HG03469 (cell line): ENCODE measurements around the gene ODR4.
"Not testable (repeated sequence)": the region's sequence is repeated elsewhere in the genome, so short reads cannot be mapped to it uniquely, and the experiment has no call there.

ENCODE experiments used
- ATAC-seq: cut with Tn5 transposase; IDR thresholded peaks from one replicate; pipeline ENCODE4 v1.9.1; 2021; ENCODE audit warnings: mild to moderate bottlenecking, moderate library complexity, moderate number of reproducible peaks; ENCODE audit not compliant: unreplicated experiment

The ODR4 gene

GRCh38 chr1:186375152-186375928, at the start of gene ODR4, which contains the start of gene TPR:
ODR4 (plus strand) TSS chr1:186375838; CDS start chr1:186379786, 3,948 bp downstream.
TPR (minus strand) TSS chr1:186375253; CDS start chr1:186375028, 225 bp downstream.
- peak; percentile 82 for ATAC-seq

- ATAC-seq: no peak
Measured at GRCh38 chr1:186326009-186326408, 49.6 kb upstream of the ODR4 start.

GRCh38 chr1:186327331-186327730, 48.3 kb upstream of the ODR4 start:
- no peak for ATAC-seq

DNA sequence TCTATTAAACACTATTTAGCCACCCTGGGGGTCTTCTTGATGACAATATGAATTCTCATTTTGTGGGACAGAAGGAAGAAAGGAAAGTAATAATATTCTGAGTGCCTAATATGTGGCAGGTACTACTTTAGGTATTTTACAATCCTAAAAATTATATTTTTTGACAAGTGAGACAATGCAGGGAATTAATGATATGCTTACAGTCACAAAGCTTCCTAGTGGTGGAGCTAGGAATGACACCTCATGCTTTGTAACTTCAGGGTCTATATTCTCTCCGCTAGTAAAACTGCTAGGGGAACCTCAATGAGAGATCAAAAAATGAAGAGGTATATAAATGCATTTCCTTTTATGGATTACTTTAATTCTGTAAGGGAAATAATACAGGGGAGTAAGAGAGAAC, 44.9 kb upstream of the ODR4 start:
- no peak for ATAC-seq

- no peak for ATAC-seq
Measured at GRCh38 chr1:186337554-186337953, 38.1 kb upstream of the ODR4 start.

DNA sequence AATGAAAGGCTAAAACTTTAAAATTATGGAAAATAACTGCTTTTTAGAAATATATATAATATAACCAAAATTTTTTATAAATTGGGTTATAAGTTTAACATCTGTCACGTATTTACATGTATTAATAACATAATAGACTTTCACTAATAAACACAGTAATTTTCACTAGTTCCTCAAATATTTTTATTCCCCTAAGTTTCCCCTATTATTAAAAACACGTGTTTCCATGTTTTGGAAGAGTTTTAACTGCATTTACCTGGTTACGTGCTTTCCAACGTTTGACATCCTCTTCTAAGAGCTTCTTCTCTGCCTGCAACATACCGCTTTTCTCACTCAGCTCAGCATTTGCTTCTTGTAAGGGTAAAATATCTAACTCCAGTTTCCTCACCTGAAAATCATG, 34.9 kb upstream of the ODR4 start:
- no peak for ATAC-seq

GRCh38 chr1:186347837-186348691, 27.6 kb upstream of the ODR4 start:
- ATAC-seq: not testable (repeated sequence)

- ATAC-seq: peak; percentile 33
Measured at GRCh38 chr1:186374303-186375151, 1.1 kb upstream of the ODR4 start.

- peak; percentile 2 for ATAC-seq
Measured at GRCh38 chr1:186375929-186376319, 286 bp downstream of the ODR4 start.

DNA sequence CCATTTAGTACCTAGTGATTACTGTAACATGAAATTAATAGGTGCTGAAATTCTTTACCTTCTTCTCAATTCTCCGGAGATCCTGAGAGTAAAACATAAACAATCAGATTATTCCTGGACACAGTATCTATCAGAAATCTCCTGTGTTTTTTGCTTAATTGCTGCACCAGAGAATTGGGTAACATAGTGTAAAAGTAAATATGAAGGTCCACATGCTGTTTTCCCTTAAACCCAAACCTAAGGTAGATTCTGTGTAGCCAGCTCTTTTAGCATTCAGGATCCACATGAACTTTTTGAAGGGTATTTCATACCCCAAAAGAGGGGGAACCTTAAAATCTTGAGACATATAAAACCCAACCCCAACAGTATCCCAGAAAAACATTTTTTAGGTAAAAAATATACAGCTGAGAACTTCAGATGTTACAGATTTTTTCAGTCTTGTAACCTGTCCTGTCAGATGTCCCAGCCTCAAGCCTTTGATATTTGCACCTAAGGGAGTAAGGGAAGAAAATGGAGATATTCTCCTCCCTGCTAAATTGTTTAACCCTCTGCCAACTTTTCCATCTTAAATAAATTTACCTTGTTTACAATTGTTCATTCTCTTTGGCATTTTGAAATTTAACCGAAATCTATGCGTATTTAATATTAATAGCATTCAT, 11.2 kb downstream of the ODR4 start:
- ATAC-seq: no peak

DNA sequence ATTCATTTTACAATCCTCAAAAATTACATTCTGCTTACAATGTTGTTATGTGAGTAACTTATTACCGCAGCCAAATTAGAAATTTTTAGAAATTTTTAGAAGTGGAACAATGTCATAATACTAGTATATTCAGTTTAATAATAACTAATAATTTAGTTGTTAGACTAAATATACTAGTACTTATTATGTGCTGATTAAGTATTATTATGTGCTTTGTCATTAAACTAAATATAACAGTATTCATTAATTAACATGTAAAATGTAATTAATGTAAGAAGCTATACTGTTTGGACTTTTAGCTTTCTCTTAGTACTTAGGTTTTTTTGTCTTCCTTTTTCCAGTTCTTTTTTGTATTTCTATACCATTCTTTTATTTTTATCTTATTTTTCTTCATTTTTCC, 15.3 kb downstream of the ODR4 start:
- ATAC-seq: no peak

DNA sequence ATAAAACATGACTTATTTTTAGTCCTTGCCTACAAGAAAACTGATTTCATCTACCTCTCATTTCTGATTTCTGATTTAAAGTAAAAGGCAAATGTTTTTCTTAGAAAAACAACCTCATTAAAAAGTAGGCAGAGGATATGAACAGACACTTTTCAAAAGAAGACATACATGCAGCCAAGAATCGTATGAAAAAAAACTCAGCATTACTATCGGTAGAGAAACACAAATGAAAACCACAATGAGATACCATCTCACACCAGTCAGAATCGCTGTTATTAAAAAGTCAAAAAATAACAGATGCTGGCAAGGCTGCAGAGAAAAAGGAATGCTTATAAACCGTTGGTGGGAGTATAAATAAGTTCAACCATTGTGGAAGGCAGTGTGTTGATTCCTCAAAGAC, 16.2 kb downstream of the ODR4 start:
- no peak for ATAC-seq

DNA sequence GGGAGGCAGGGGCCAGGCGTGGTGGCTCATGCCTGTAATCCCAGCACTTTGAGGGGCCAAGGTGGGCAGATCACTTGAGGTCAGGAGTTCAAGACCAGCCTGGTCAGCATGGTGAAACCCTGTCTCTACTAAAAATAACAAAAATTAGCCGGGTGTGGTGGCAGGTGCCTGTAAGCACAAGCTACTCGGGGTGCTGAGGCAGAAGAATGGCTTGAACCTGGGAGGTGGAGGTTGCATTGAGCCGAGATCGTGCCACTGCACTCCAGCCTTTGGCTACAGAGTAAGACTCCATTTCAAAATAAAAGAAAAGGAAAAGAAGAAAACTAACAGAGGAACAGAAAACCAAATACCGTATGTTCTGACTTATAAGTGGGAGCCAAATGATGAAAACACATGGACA, 17.1 kb downstream of the ODR4 start:
- ATAC-seq: not testable (repeated sequence)

- not testable (repeated sequence) for ATAC-seq
Measured at GRCh38 chr1:186401446-186401845, 25.8 kb downstream of the ODR4 start.

GRCh38 chr1:186403632-186404031, 28.0 kb downstream of the ODR4 start:
- ATAC-seq: no peak

DNA sequence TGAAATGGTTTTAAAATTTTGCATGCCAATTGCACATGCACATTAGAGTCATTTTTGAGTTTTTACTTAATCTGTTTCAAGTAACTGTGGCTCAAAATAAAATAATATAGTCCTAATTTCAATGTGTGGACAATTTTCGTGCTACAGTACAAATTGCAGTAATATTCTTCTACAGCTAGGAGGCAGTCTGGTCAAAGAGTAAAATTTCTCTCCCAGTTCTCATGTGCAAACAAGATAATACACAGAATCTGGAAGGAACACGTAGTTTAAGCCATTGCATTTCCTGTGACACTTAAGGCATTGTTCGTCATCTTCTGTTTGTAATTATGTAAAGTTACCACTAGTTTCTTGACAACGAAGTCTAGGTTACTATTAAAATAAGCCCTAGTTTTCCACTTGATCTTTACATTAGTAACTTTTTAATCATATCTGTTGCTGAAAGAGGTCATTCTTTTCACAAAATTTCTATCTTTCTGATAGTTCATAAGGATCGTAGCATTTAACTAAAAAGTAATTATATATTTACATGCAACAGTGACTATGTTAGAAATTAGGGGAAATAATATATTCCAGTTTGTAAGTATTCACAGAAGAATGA, 28.9 kb downstream of the ODR4 start:
- ATAC-seq: peak; percentile 49

- ATAC-seq: no peak
Measured at GRCh38 chr1:186409091-186409490, 33.5 kb downstream of the ODR4 start.

- no peak for ATAC-seq
Measured at GRCh38 chr1:186413319-186413718, 37.7 kb downstream of the ODR4 start.

- ATAC-seq: no peak
Measured at GRCh38 chr1:186418503-186418902, 42.9 kb downstream of the ODR4 start.

GRCh38 chr1:186420311-186420710, 44.7 kb downstream of the ODR4 start:
- ATAC-seq: no peak
